HEK293 (cell line): ENCODE measurements around the gene TSPAN17.

ENCODE experiments used
- CTCF ChIA-PET: fragments of 350-600 bp; formaldehyde crosslinking; extraction: SDS; loops from one replicate; lab custom pipeline; 2021; ENCODE audit warnings: antibody characterized with exemption; lab: Yijun Ruan, JAX
- POLR2A ChIA-PET: fragments of 300-600 bp; formaldehyde crosslinking; extraction: SDS; loops from one replicate; lab custom pipeline; 2020; ENCODE audit warnings: antibody characterized with exemption, inconsistent platforms; lab: Yijun Ruan, JAX
- H3K27ac ChIP-seq: fragments of 200-500 bp; sonication (Bioruptor generic); 2 replicates; pipeline ENCODE4 v1.5.1; 2014; ENCODE audit warnings: low read depth, low read length, control low read depth, inconsistent platforms; ENCODE audit errors: extremely low read depth
- H3K36me3 ChIP-seq, 2 experiments: fragments of 200-500 bp in 1 of 2; sonication (Bioruptor generic) in 1 of 2; 1 replicate in 1 of 2; 2 replicates in 1 of 2; pipeline ENCODE4 v1.5.1; 2014 to 2017; ENCODE audit warnings: inconsistent platforms in 2 of 2, low read length in 2 of 2; ENCODE audit not compliant: control insufficient read depth in 2 of 2, insufficient read depth in 1 of 2
- H3K4me1 ChIP-seq: fragments of 200-500 bp; sonication (Bioruptor generic); 2 replicates; pipeline ENCODE4 v1.5.1; 2014; ENCODE audit warnings: mild to moderate bottlenecking, low read length, inconsistent platforms; ENCODE audit not compliant: control insufficient read depth, insufficient read depth
- H3K4me3 ChIP-seq: 2 replicates; pipeline ENCODE4 v1.5.1; 2011; ENCODE audit warnings: low read depth, mild to moderate bottlenecking, control low read depth, low read length, moderate library complexity
- H3K9me3 ChIP-seq: fragments of 200-500 bp; sonication (Bioruptor generic); 2 replicates; pipeline ENCODE4 v1.5.1; 2014; ENCODE audit warnings: low read depth, low read length, inconsistent platforms; ENCODE audit not compliant: control insufficient read depth, insufficient read depth
- CTCF ChIP-seq: fragments of 450-650 bp; formaldehyde crosslinking; IDR thresholded peaks from 2 replicates; pipeline ENCODE4 v1.5.1; 2016; ENCODE audit warnings: missing biosample characterization, missing genetic modification characterization
- EGR2 ChIP-seq: fragments of 450-650 bp; formaldehyde crosslinking; IDR thresholded peaks from 2 replicates; pipeline ENCODE4 v1.5.1; 2016; ENCODE audit warnings: low read depth, missing biosample characterization, missing genetic modification characterization
- GLIS1 ChIP-seq: fragments of 450-650 bp; formaldehyde crosslinking; IDR thresholded peaks from 2 replicates; pipeline ENCODE4 v1.5.1; 2016; ENCODE audit warnings: missing biosample characterization, missing genetic modification characterization
- KLF1 ChIP-seq: fragments of 450-650 bp; formaldehyde crosslinking; IDR thresholded peaks from 2 replicates; pipeline ENCODE4 v1.5.1; 2016; ENCODE audit warnings: missing biosample characterization, missing genetic modification characterization
- KLF17 ChIP-seq: fragments of 450-650 bp; formaldehyde crosslinking; IDR thresholded peaks from 2 replicates; pipeline ENCODE4 v1.5.1; 2016; ENCODE audit warnings: missing biosample characterization, missing genetic modification characterization
- ZFHX2 ChIP-seq: fragments of 450-650 bp; formaldehyde crosslinking; conservative IDR thresholded peaks from 2 replicates; pipeline ENCODE4 v1.5.1; 2016; ENCODE audit warnings: missing biosample characterization, missing genetic modification characterization
- ZNF155 ChIP-seq: fragments of 450-650 bp; formaldehyde crosslinking; IDR thresholded peaks from 2 replicates; pipeline ENCODE4 v1.5.1; 2016; ENCODE audit warnings: missing biosample characterization, missing genetic modification characterization
- ZNF157 ChIP-seq: fragments of 450-650 bp; formaldehyde crosslinking; IDR thresholded peaks from 2 replicates; pipeline ENCODE4 v1.5.1; 2016; ENCODE audit warnings: missing biosample characterization, missing genetic modification characterization
- ZNF16 ChIP-seq: fragments of 450-650 bp; formaldehyde crosslinking; IDR thresholded peaks from 2 replicates; pipeline ENCODE4 v1.5.1; 2016; ENCODE audit warnings: low read depth, missing biosample characterization, missing genetic modification characterization
- ZNF202 ChIP-seq: fragments of 450-650 bp; formaldehyde crosslinking; IDR thresholded peaks from 2 replicates; pipeline ENCODE4 v1.5.1; 2016; ENCODE audit warnings: missing biosample characterization, missing genetic modification characterization, borderline replicate concordance
- ZNF362 ChIP-seq: fragments of 450-650 bp; formaldehyde crosslinking; IDR thresholded peaks from 2 replicates; pipeline ENCODE4 v1.5.1; 2016; ENCODE audit warnings: missing biosample characterization, missing genetic modification characterization
- ZNF645 ChIP-seq: fragments of 450-650 bp; formaldehyde crosslinking; IDR thresholded peaks from 2 replicates; pipeline ENCODE4; 2016; ENCODE audit warnings: missing biosample characterization, missing genetic modification characterization
- ZSCAN23 ChIP-seq: fragments of 450-650 bp; formaldehyde crosslinking; IDR thresholded peaks from 2 replicates; pipeline ENCODE4 v1.5.1; 2016; ENCODE audit warnings: missing biosample characterization, missing genetic modification characterization
- ZSCAN4 ChIP-seq: fragments of 450-650 bp; formaldehyde crosslinking; IDR thresholded peaks from 2 replicates; pipeline ENCODE4 v1.5.1; 2017; ENCODE audit warnings: missing biosample characterization, missing genetic modification characterization
- TF ChIP-seq, protein P1 (sequence below): fragments of 450-650 bp; formaldehyde crosslinking; IDR thresholded peaks from 2 replicates; pipeline ENCODE4 v1.5.1; 2016; ENCODE audit warnings: missing biosample characterization, missing genetic modification characterization

The TSPAN17 gene

DNA sequence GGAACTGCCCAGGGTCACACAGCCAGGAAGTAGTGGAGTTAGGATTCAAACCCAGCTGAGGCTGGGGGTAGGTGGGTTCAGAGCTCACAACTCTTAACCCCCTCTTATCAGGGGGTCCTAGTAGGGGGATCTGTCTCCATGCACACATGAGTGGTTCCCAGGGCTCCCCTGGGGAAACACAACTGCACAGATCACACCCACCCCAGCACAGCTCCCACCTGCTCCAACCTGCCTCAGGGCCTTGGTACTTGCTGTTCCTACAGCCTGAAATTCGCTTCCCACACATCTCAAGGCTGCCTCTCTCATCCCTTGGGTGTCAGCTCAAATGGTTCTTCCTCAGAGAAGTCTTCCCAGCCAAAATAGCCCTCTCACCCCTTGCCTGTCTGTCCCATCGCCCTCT, 21.8 kb upstream of the TSPAN17 start (continued):
- no peak for TF ChIP-seq CTCF (tag by site-specific recombination)
- no peak for TF ChIP-seq ZNF645 (tag by site-specific recombination)
- no peak for TF ChIP-seq ZSCAN23 (tag by site-specific recombination)
- no peak for TF ChIP-seq ZNF155 (tag by site-specific recombination)

DNA sequence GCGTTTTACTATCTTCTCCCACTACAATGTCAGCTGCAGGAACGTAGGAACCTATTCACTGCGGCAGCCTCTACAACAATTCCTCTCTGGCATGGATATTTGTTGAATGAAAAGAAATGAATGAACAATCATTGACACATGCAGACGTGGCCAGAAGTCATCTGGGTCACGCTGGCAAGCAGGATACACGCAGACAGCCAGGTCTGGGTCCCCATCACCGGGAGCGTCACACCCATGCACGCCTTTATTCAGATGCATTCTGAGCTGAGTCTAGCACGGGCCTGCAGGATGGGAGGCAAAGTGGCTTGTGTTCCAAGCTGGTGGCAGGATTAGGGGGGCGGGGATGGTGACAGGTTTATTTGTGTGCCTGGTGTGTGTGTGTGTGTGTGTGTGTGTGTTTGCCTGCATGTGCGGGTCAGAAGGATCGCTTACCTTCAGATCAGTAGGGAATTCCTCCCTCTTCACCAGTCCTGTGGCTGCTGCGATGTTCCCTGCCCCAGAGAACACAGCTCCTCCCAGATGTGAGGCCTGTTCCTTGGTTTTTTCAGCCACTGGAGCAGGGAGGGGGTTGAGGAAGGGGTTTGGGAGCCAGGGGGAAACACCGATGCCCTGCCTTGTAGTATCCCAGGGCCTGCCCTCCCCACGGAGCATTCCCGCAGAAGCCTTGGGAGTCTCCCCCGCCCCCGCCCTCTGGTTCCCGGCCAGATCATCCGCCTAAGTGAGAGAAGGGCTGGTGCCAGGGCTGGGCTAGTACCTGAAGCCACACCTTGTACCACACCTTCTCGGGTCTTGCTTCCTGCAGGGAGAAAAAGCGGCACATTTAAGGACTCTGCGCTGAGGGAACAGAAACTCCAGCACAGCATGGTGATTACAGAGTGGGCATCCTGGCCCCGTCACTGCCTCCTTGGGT, 21.1 kb upstream of the TSPAN17 start:
- no peak overlapping the region for H3K27ac ChIP-seq
- H3K4me1 ChIP-seq: peaks cover 6% of the 10 kb centered on the region; the same call in 1 of the 2 replicates
- no peaks in the 10 kb centered on the region for H3K36me3 ChIP-seq
- no peaks in the 10 kb centered on the region for H3K9me3 ChIP-seq
- CTCF ChIA-PET: interaction anchor here (1.0 kb wide), 1 partner anchor 31 kb away, joined by 4 read pairs; no protein-coding TSS in a partner anchor
- TF ChIP-seq ZNF202 (tag by site-specific recombination) (no peak), KLF1 (tag by site-specific recombination) (peak; percentile 96; the same call in 1 of the 2 replicates), GLIS1 (tag by site-specific recombination) (0 out of 2 replicates have a peak, but pooled peaks have one; percentile 26), ZNF16 (tag by site-specific recombination) (no peak), KLF17 (peak; percentile 70), ZFHX2 (tag by site-specific recombination) (peak; percentile 82), ZSCAN4 (tag by site-specific recombination) (peak; percentile 77), ZNF157 (tag by site-specific recombination) (no peak), EGR2 (tag by site-specific recombination) (peak; percentile 55; the same call in 1 of the 2 replicates), ZNF645 (tag by site-specific recombination) (no peak), ZNF362 (tag by site-specific recombination) (no peak)
- TF ChIP-seq, protein P1, sequence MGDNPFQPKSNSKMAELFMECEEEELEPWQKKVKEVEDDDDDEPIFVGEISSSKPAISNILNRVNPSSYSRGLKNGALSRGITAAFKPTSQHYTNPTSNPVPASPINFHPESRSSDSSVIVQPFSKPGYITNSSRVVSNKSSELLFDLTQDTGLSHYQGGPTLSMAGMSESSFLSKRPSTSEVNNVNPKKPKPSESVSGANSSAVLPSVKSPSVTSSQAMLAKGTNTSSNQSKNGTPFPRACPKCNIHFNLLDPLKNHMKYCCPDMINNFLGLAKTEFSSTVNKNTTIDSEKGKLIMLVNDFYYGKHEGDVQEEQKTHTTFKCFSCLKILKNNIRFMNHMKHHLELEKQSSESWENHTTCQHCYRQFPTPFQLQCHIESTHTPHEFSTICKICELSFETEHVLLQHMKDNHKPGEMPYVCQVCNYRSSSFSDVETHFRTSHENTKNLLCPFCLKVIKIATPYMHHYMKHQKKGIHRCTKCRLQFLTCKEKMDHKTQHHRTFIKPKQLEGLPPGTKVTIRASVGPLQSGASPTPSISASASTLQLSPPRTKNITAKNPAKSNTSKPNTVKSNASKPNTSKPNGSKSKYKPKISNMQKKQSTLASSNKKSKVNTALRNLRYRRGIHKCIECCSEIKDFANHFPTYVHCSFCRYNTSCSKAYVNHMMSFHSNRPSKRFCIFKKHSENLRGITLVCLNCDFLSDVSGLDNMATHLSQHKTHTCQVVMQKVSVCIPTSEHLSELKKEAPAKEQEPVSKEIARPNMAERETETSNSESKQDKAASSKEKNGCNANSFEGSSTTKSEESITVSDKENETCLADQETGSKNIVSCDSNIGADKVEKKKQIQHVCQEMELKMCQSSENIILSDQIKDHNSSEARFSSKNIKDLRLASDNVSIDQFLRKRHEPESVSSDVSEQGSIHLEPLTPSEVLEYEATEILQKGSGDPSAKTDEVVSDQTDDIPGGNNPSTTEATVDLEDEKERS: no peak
- TF ChIP-seq, all 188 proteins: peak for 6
- POLR2A ChIA-PET: no interaction called here
- H3K4me3 ChIP-seq: no peak overlapping the region
